Measurements from ENCODE around the gene ENTPD1. TPM values are rescaled to one million over a fixed set of nuclear protein-coding genes. Genes with fewer than 3 reads are reported as not detected.

ENTPD1 gene
- total RNA-seq, 1 experiment from 2014 or later = not detected

GRCh38 chr10:95809370-95810197 is 53.6 kb downstream of the ENTPD1 start:
- no peak overlapping the region for H3K4me3 Mint-ChIP-seq (ENCODE audit: unreplicated experiment)
- no peak for TF ChIP-seq CTCF (IDR thresholded peaks at IDR 0.05; ENCODE audit: unreplicated experiment)
- no peaks in the 10 kb centered on the region for H3K36me3 Mint-ChIP-seq (ENCODE audit: insufficient read depth, unreplicated experiment)
- no peak overlapping the region for H3K27ac Mint-ChIP-seq (ENCODE audit: low read depth, unreplicated experiment)
- CTCF ChIA-PET = no interaction called here
- DNase-seq (ENCODE audit: unreplicated experiment) = no peak
- intact Hi-C loops (cut with micrococcal nuclease) = no loop called here
- POLR2A ChIA-PET = no interaction called here
- BruUV-seq (replicated peaks) = no TSS peak
- H3K27me3 Mint-ChIP-seq (ENCODE audit: insufficient read depth, unreplicated experiment) = no peaks in the 10 kb centered on the region
- no peaks in the 10 kb centered on the region for H3K9me3 Mint-ChIP-seq (ENCODE audit: unreplicated experiment)
- H3K4me1 Mint-ChIP-seq (ENCODE audit: insufficient read depth, unreplicated experiment) = no peaks in the 10 kb centered on the region

- H3K4me3 Mint-ChIP-seq (ENCODE audit: unreplicated experiment) = no peak overlapping the region
- intact Hi-C loops (cut with micrococcal nuclease) = no loop called here
- no peaks in the 10 kb centered on the region for H3K36me3 Mint-ChIP-seq (ENCODE audit: insufficient read depth, unreplicated experiment)
- no peak overlapping the region for H3K27ac Mint-ChIP-seq (ENCODE audit: low read depth, unreplicated experiment)
- no peak for TF ChIP-seq CTCF (IDR thresholded peaks at IDR 0.05; ENCODE audit: unreplicated experiment)
- H3K27me3 Mint-ChIP-seq (ENCODE audit: insufficient read depth, unreplicated experiment) = no peaks in the 10 kb centered on the region
- H3K4me1 Mint-ChIP-seq (ENCODE audit: insufficient read depth, unreplicated experiment) = no peaks in the 10 kb centered on the region
- no peak for DNase-seq (ENCODE audit: unreplicated experiment)
- ChIA-PET POLR2A (no interaction called here), CTCF (no interaction called here)
- no TSS peak for BruUV-seq (replicated peaks)
- no peaks in the 10 kb centered on the region for H3K9me3 Mint-ChIP-seq (ENCODE audit: unreplicated experiment)
Measured at GRCh38 chr10:95810198-95810976, 54.4 kb downstream of the ENTPD1 start.

DNA sequence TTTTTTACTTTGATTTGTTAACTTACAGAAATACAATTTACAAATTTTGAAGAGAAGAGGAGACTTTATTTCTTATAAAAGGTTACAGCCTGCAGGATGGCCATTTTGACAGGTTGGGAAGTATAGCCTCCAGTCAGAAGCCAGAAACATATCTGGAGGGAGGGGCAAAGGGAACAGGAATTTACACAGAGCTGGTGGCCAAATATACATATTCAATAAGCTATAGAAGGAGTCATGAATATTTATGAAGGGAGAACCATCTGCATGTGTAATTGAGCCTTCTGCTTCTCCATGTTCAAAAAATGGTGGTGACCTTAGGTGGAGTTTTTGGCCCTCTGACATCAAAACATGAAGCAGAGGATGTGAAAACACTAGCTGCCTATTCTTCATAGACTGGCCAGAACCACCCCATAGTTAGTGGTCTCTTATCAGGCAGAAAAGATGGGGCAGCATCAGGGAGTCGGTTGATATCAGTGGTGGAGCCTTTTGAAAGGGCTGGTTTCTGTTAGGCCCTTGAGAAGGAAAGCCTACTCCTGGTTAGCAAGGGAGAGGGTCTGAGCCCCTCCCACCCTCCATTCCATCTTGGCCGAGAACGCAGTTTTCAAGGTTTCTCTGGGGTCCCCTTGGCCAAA is 57.2 kb downstream of the ENTPD1 start:
- H3K4me1 Mint-ChIP-seq (ENCODE audit: insufficient read depth, unreplicated experiment) = peaks cover 1% of the 10 kb centered on the region
- intact Hi-C loops (cut with micrococcal nuclease) = no loop called here
- no peak for DNase-seq (ENCODE audit: unreplicated experiment)
- no peak for TF ChIP-seq CTCF (IDR thresholded peaks at IDR 0.05; ENCODE audit: unreplicated experiment)
- no peaks in the 10 kb centered on the region for H3K27me3 Mint-ChIP-seq (ENCODE audit: insufficient read depth, unreplicated experiment)
- no peak overlapping the region for H3K4me3 Mint-ChIP-seq (ENCODE audit: unreplicated experiment)
- POLR2A ChIA-PET = no interaction called here
- BruUV-seq (replicated peaks) = no TSS peak
- H3K27ac Mint-ChIP-seq (ENCODE audit: low read depth, unreplicated experiment) = no peak overlapping the region
- no peaks in the 10 kb centered on the region for H3K36me3 Mint-ChIP-seq (ENCODE audit: insufficient read depth, unreplicated experiment)
- H3K9me3 Mint-ChIP-seq (ENCODE audit: unreplicated experiment) = no peaks in the 10 kb centered on the region
- CTCF ChIA-PET = interaction anchor here (1.1 to 1.5 kb wide), 2 partner anchors 21 to 120 kb away, joined by 3 read pairs; partner anchors contain the start of gene TCTN3
